GM10248 (cell line): ENCODE results near the gene IL36A.

Experiments
- CTCF ChIA-PET: fragments of 300-600 bp; sonication (Branson Sonifier 250); formaldehyde crosslinking; extraction: SDS; loops from one replicate; lab custom pipeline; 2021; ENCODE audit warnings: antibody characterized with exemption; lab: Yijun Ruan, JAX
- POLR2A ChIA-PET: fragments of 350-650 bp; sonication (Branson Sonifier 250); formaldehyde crosslinking; extraction: SDS; loops from one replicate; lab custom pipeline; 2020; ENCODE audit warnings: antibody characterized with exemption; lab: Yijun Ruan, JAX
- DNase-seq: peaks from one replicate; pipeline ENCODE4 v3.0.0; 2012; ENCODE audit errors: extremely low spot score
- CTCF ChIP-seq: IDR thresholded peaks from 2 replicates; pipeline ENCODE4 v1.5.1; 2012; ENCODE audit warnings: mild to moderate bottlenecking, low read depth; ENCODE audit errors: extremely low read depth, missing control alignments, control extremely low read depth

Gene IL36A

GRCh38 chr2:113032737-113033136, 27.5 kb downstream of the IL36A start:
- POLR2A ChIA-PET, result no interaction called here
- TF ChIP-seq CTCF, result no peak
- no peak for DNase-seq
- CTCF ChIA-PET, result interaction anchor here (0.6 to 1.2 kb wide), 3 partner anchors 8 to 47 kb away, joined by 3 read pairs; no protein-coding TSS in a partner anchor

GRCh38 chr2:113034016-113034415, 28.8 kb downstream of the IL36A start:
- DNase-seq, result no peak
- ChIA-PET CTCF (no interaction called here), POLR2A (no interaction called here)
- TF ChIP-seq CTCF, result no peak

- no peak for DNase-seq
- TF ChIP-seq CTCF, result no peak
- ChIA-PET POLR2A (no interaction called here), CTCF (no interaction called here)
These were observed 31.5 kb downstream of the IL36A start for GRCh38 chr2:113036763-113037162.

GRCh38 chr2:113038291-113038690, 33.0 kb downstream of the IL36A start:
- ChIA-PET CTCF (interaction anchor here (1.2 kb wide), 1 partner anchor 14 kb away, joined by 3 read pairs; no protein-coding TSS in a partner anchor), POLR2A (no interaction called here)
- no peak for TF ChIP-seq CTCF
- DNase-seq, result no peak

GRCh38 chr2:113039158-113039557, 33.9 kb downstream of the IL36A start:
- POLR2A ChIA-PET, result no interaction called here
- TF ChIP-seq CTCF, result no peak
- CTCF ChIA-PET, result interaction anchor here (1.2 kb wide), 1 partner anchor 15 kb away, joined by 3 read pairs; no protein-coding TSS in a partner anchor
- DNase-seq, result no peak

GRCh38 chr2:113039719-113040118, 34.5 kb downstream of the IL36A start:
- POLR2A ChIA-PET, result no interaction called here
- no peak for DNase-seq

More at GRCh38 chr2:113039719-113040118, 34.5 kb downstream of the IL36A start:
- CTCF ChIA-PET, result interaction anchor here (1.2 kb wide), 1 partner anchor 16 kb away, joined by 3 read pairs; no protein-coding TSS in a partner anchor
- no peak for TF ChIP-seq CTCF
